ENCODE results near the gene ARSB.
"Not testable (repeated sequence)": the region's sequence is repeated elsewhere in the genome, so short reads cannot be mapped to it uniquely, and the experiment has no call there.

Gene ARSB

GRCh38 chr5:78997090-78997489 is 12.0 kb upstream of the ARSB start:
- H3K4me3 ChIP-seq (ENCODE audit: low read depth, low read length): no peak overlapping the region

GRCh38 chr5:78995521-78996007 is 10.5 kb upstream of the ARSB start:
- no peak overlapping the region for H3K4me3 ChIP-seq (ENCODE audit: low read depth, low read length)

DNA sequence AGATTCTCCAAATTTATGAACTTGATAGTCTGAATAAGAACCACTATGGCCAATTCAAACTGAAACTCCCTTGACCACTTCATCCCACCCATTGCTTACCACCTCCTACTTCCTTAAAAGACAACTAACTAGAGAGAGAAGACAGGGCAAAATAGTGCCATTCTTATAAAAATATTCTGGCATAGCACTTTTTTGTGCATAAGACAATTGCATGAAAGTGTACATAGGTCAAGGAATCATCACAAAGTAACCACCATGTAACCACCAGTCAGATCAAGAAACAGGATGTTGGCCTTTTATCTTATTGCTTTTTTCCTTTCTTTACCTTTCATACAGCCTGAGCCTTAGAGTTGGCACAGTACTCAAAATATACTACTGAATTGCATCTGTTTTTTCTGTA is 8.1 kb upstream of the ARSB start:
- no peak overlapping the region for H3K4me3 ChIP-seq (ENCODE audit: low read depth, low read length)

- H3K4me3 ChIP-seq (ENCODE audit: low read depth, low read length): no peak overlapping the region
Observed at GRCh38 chr5:78992146-78992545, 7.0 kb upstream of the ARSB start.

- no peak overlapping the region for H3K4me3 ChIP-seq (ENCODE audit: low read depth, low read length)
Observed at GRCh38 chr5:78989080-78989479, 4.0 kb upstream of the ARSB start.

GRCh38 chr5:78985725-78986223 is 664 bp upstream of the ARSB start:
- peak overlapping the region; percentile 69 for H3K4me3 ChIP-seq (ENCODE audit: low read depth, low read length)

GRCh38 chr5:78984439-78985115 is 533 bp downstream of the ARSB start:
- H3K4me3 ChIP-seq (ENCODE audit: low read depth, low read length): peak overlapping the region; percentile 69

GRCh38 chr5:78983601-78984438 is 1.3 kb downstream of the ARSB start:
- H3K4me3 ChIP-seq (ENCODE audit: low read depth, low read length): peak overlapping the region; percentile 58

DNA sequence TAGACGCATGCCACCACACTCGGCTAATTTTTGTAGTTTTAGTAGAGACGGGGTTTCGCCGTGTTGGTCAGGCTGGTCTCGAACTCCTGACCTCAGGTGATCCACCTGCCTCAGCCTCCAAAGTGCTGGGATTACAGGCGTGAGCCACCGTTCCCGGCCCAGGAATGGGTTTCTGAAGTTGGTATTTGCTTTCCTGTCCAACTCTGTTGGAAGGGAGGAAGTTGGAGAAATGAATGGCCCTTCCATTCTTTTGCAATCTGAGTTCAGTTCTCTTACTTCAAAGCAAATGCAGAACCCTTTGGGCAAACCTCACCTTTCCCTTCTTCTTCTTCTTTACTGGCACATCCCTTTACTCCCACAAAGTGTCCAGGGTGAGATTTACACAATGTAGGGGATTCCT is 1.9 kb downstream of the ARSB start:
- H3K4me3 ChIP-seq (ENCODE audit: low read depth, low read length): not testable (repeated sequence)

- no peak overlapping the region for H3K4me3 ChIP-seq (ENCODE audit: low read depth, low read length)
Observed at GRCh38 chr5:78979909-78980308, 5.2 kb downstream of the ARSB start.

DNA sequence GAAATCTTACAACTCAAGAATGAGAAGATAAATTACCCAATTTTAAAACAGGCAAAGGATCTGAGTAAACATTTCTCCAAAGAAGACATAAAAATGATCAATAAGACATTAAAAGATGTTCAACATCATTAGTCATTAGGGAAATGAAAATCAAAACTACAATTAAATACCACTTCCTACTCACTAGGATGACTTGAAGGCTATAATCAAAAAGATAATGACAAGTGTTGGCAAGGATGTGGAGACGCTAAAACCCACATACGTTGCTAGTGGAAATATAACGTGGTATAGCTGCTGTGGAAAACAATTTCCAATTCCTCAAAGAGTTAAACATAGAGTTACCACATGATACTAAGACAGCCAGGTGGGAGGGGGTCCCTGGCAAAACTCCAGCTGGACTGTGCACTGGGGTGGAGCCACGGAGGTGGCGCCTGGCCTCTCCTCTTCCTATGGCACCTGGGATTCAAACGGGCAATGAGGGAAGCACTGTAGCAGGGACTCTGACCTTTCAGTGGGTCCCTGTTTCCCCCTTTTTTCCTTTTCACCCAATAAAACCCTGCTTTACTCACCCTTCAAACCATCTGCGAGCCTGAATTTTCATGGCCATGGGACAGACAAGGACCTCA is 5.9 kb downstream of the ARSB start:
- no peak overlapping the region for H3K4me3 ChIP-seq (ENCODE audit: low read depth, low read length)

GRCh38 chr5:78975035-78975434 is 10.1 kb downstream of the ARSB start:
- no peak overlapping the region for H3K4me3 ChIP-seq (ENCODE audit: low read depth, low read length)

DNA sequence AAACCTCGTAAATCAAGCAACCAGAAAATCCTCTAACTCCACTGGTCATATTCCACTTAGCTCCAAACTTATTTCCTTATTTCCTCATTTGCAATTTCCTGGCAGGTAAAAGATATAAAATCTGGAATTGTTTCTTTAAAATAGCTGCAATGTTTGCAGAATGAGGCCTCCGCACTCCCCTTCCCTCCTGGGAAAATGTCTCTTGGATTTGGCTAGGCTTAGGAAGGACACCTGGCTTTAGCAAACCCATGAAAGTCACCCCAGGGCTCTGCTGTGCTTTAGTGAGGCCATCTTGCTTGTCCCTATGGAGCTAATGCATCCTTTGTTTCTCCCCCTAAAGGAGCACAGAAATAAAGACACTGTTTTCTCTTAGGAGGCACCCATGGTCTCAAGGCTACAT is 10.5 kb downstream of the ARSB start:
- no peak overlapping the region for H3K4me3 ChIP-seq (ENCODE audit: low read depth, low read length)

GRCh38 chr5:78974011-78974410 is 11.1 kb downstream of the ARSB start:
- no peak overlapping the region for H3K4me3 ChIP-seq (ENCODE audit: low read depth, low read length)

DNA sequence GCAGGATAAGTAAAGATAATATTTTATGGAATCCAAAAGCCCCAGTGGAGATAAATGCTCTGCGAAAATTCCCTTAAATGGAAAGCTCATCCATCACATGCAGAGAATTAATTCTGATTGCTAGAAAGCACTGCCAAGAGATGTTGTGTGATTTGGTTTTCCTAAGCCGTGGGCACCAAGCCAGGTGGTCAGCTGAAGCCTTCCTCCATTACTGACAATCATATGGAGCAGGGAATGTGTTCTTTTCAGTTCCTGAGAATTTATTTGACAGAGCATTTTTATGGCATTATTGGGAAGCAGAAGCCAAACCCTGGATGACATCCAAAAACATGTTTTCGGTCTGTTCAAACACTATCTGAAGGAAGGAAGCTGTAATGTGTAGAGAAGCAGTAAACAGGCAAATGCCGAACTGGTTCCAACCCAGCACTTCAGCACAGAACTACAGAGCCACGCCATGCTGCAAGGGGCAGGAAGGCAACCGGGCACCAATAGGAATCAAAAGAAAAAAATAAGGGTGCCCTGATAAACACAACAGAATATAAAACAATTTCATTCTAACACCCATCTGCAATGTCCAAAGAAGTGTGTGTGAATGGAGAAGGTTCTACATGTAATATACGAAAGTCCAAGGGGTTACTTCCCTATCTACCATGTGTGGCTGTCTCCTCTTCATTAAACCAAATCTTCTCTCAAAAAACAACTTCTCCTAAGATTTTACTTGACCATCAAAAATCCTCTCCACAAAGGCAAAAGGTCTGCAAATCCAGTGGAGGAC is 12.3 kb downstream of the ARSB start:
- H3K4me3 ChIP-seq (ENCODE audit: low read depth, low read length): no peak overlapping the region

DNA sequence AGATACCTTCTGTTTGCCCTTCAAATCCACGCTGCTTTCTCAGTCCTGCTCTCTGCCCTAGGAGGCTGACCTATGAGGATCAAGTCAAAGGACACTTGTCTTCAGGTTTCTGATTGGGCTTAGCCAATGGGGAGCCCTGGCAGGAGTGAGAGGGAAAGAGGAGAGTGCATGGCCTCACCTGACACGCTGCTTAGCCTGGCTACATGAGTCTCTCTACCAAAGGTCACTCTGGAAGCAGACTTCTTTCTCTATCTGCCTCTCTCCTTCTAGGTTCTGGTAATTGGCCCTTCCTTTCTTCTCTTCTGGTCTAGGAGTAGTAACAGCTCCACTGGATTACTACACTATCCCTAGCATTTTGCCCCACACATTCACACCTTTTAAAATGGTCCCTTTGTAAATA is 13.1 kb downstream of the ARSB start:
- H3K4me3 ChIP-seq (ENCODE audit: low read depth, low read length): no peak overlapping the region

GRCh38 chr5:78968781-78969180 is 16.3 kb downstream of the ARSB start:
- H3K4me3 ChIP-seq (ENCODE audit: low read depth, low read length): no peak overlapping the region

DNA sequence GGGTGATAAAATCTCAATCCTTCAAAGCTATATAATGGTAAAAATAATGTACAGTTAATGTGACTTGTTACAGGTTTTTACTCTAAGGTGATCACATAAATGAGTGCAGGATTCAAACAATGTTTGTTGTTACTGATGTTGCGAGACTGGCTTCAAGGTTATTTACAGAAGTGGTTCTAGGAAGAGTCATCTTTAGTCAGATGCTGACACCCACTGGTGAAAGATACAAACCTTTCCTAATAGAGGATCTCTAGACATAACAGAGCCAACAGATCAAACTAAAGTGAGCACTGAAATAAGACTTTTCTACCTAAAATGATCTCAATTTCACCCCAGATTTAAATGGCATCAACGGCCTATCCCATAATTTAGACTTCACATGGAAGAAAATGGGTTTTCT is 20.2 kb downstream of the ARSB start:
- H3K4me3 ChIP-seq (ENCODE audit: low read depth, low read length): no peak overlapping the region

DNA sequence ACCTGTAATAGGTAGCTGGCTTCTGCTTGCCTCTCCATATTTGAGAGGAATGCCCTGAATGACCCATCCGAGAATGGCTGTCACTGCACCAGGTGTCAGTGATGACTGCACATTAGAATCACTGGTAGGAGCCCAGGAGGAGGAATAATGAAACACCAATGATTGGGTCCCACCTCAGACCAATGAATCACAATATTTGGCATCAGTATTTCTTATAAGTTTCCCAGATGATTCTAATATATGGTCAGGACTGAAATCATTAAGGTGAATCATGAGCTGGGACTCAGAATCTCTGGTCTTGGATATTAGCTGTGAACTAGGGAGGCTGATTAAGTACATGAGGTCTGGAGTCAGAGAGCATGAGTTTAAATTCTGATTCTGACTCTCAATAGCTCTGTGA is 23.4 kb downstream of the ARSB start:
- H3K4me3 ChIP-seq (ENCODE audit: low read depth, low read length): no peak overlapping the region

GRCh38 chr5:78959767-78960166 is 25.3 kb downstream of the ARSB start:
- no peak overlapping the region for H3K4me3 ChIP-seq (ENCODE audit: low read depth, low read length)

All from iPS-11a (cell line).